IMR-90 (cell line): ENCODE data around the gene HIVEP3.

Source experiments
- CEBPB ChIP-seq: IDR thresholded peaks from 2 replicates; pipeline ENCODE4 v1.6.1; 2012; ENCODE audit warnings: low read depth, low read length, improper control_type of control experiment
- CTCF ChIP-seq: conservative IDR thresholded peaks from 2 replicates; pipeline ENCODE4 v1.5.1; 2012; ENCODE audit warnings: mild to moderate bottlenecking, low read depth, low read length, improper control_type of control experiment
- ELK1 ChIP-seq: fragments of 150-350 bp; IDR thresholded peaks from 2 replicates; pipeline ENCODE4 v1.6.1; 2016; ENCODE audit warnings: low read depth, mild to moderate bottlenecking, low read length, moderate library complexity, borderline replicate concordance
- MXI1 ChIP-seq: IDR thresholded peaks from 2 replicates; pipeline ENCODE4 v1.6.1; 2012; ENCODE audit warnings: low read depth, mild to moderate bottlenecking, low read length, moderate library complexity, borderline replicate concordance
- NFE2L2 ChIP-seq: fragments of 150-350 bp; IDR thresholded peaks from 2 replicates; pipeline ENCODE4 v1.6.1; 2016; ENCODE audit warnings: low read depth, mild to moderate bottlenecking, low read length
- POLR2A ChIP-seq: IDR thresholded peaks from 2 replicates; pipeline ENCODE4 v1.6.1; 2012; ENCODE audit warnings: mild to moderate bottlenecking, low read depth, low read length
- RAD21 ChIP-seq: IDR thresholded peaks from 2 replicates; pipeline ENCODE4 v1.6.1; 2012; ENCODE audit warnings: low read length, improper control_type of control experiment
- RFX5 ChIP-seq: IDR thresholded peaks from 2 replicates; pipeline ENCODE4 v1.8.0; 2012; ENCODE audit warnings: low read depth, mild to moderate bottlenecking, low read length, moderate library complexity
- USF2 ChIP-seq: fragments of 150-350 bp; IDR thresholded peaks from 2 replicates; pipeline ENCODE4 v1.6.1; 2017; ENCODE audit warnings: mild to moderate bottlenecking, antibody characterized with exemption, low read length, low read depth

- TF ChIP-seq CTCF, result no peak
- no peak for TF ChIP-seq POLR2A
- TF ChIP-seq CEBPB, result no peak
- TF ChIP-seq MXI1, result no peak
- no peak for TF ChIP-seq ELK1
- TF ChIP-seq USF2, result no peak
- no peak for TF ChIP-seq RAD21
- no peak for TF ChIP-seq NFE2L2
- TF ChIP-seq RFX5, result no peak
Observed at GRCh38 chr1:41666981-41667631, 251.6 kb downstream of the HIVEP3 start.
